Neural progenitor cell (in vitro differentiated cells): ENCODE data around the gene RNF123. TPM values are rescaled to one million over a fixed set of nuclear protein-coding genes. Genes with fewer than 3 reads are reported as not detected.

Source experiments
- DNase-seq: peaks from one replicate; pipeline ENCODE4 v3.0.0-alpha.2; 2016; ENCODE audit warnings: low spot score
- H2AFZ ChIP-seq: fragments of 200-600 bp; sonication (generic); replicated peaks from 2 replicates; pipeline ENCODE4 v1.6.1; 2016; ENCODE audit warnings: antibody characterized with exemption
- H3F3A ChIP-seq: fragments of 200-600 bp; sonication (generic); 2 replicates; pipeline ENCODE4 v1.6.1; 2016; ENCODE audit warnings: antibody characterized with exemption, low read depth
- H3K27ac ChIP-seq: fragments of 200-600 bp; sonication (generic); 2 replicates; pipeline ENCODE4 v1.5.1; 2016; ENCODE audit warnings: mild to moderate bottlenecking
- H3K27me3 ChIP-seq: fragments of 200-600 bp; sonication (generic); 2 replicates; pipeline ENCODE4 v1.6.1; 2016; ENCODE audit warnings: mild to moderate bottlenecking, moderate library complexity
- H3K36me3 ChIP-seq: fragments of 200-600 bp; sonication (generic); 2 replicates; pipeline ENCODE4 v1.5.1; 2016
- H3K4me1 ChIP-seq: fragments of 200-600 bp; sonication (generic); 2 replicates; pipeline ENCODE4 v1.6.1; 2016; ENCODE audit warnings: mixed run types
- H3K4me2 ChIP-seq: fragments of 200-600 bp; sonication (generic); 2 replicates; pipeline ENCODE4 v1.6.1; 2016
- H3K4me3 ChIP-seq: fragments of 200-600 bp; sonication (generic); 2 replicates; pipeline ENCODE4 v1.5.1; 2016
- H3K79me2 ChIP-seq: fragments of 200-600 bp; sonication (generic); 2 replicates; pipeline ENCODE4 v1.6.1; 2016; ENCODE audit warnings: low read depth
- H3K9ac ChIP-seq: fragments of 200-600 bp; sonication (generic); 2 replicates; pipeline ENCODE4 v1.6.1; 2016
- H3K9me3 ChIP-seq: fragments of 200-600 bp; sonication (generic); 2 replicates; pipeline ENCODE4 v1.5.1; 2016; ENCODE audit warnings: low read depth
- H4K20me1 ChIP-seq: fragments of 200-600 bp; sonication (generic); 2 replicates; pipeline ENCODE4 v1.6.1; 2016; ENCODE audit warnings: low read depth
- H3K27ac Mint-ChIP-seq: 3 replicates; pipeline ENCODE4 v1.8.0; 2021; ENCODE audit warnings: mixed read lengths
- H3K27me3 Mint-ChIP-seq: 2 replicates; pipeline ENCODE4 v1.8.0; 2022; ENCODE audit warnings: low read depth, mild to moderate bottlenecking, inconsistent platforms, moderate library complexity, mixed read lengths; ENCODE audit not compliant: insufficient read depth
- H3K36me3 Mint-ChIP-seq: 3 replicates; pipeline ENCODE4 v1.8.0; 2021; ENCODE audit warnings: mixed read lengths
- H3K4me1 Mint-ChIP-seq: 3 replicates; pipeline ENCODE4 v1.8.0; 2021; ENCODE audit warnings: mixed read lengths
- H3K4me3 Mint-ChIP-seq: 3 replicates; pipeline ENCODE4 v1.8.0; 2021; ENCODE audit warnings: mild to moderate bottlenecking, moderate library complexity, mixed read lengths
- H3K9me3 Mint-ChIP-seq: 3 replicates; pipeline ENCODE4 v1.8.0; 2020; ENCODE audit warnings: mixed read lengths
- EZH2 ChIP-seq: fragments of 200-600 bp; sonication (generic); IDR thresholded peaks from 2 replicates; pipeline ENCODE4 v1.6.1; 2017; ENCODE audit warnings: antibody characterized with exemption, mild to moderate bottlenecking, moderate library complexity
- EZH2phosphoT487 ChIP-seq: fragments of 200-600 bp; sonication (generic); IDR thresholded peaks from 2 replicates; pipeline ENCODE4 v1.6.1; 2017; ENCODE audit warnings: antibody characterized with exemption
- total RNA-seq: library from RNA; depleted of rRNA; stranded (reverse); fragments of >200 nt; gene quantifications from 2 replicates; pipeline ENCODE4 v1.2.3, GENCODE V29; 2015; ENCODE audit warnings: low replicate concordance
- TF ChIP-seq, protein P1 (sequence below): fragments of 200-600 bp; sonication (generic); IDR thresholded peaks from 2 replicates; pipeline ENCODE4 v1.5.1; 2017; ENCODE audit warnings: antibody characterized with exemption, mild to moderate bottlenecking

Gene RNF123
- total RNA-seq, 1 donor from 2014 or later, result 15.0 TPM

- peaks cover 18% of the 10 kb centered on the region for H3K36me3 Mint-ChIP-seq
- no peak overlapping the region for H3K4me2 ChIP-seq
- no peaks in the 10 kb centered on the region for H3K27me3 ChIP-seq
- no peak overlapping the region for H3K27ac ChIP-seq
- H3K27me3 Mint-ChIP-seq, result peaks cover 6% of the 10 kb centered on the region
- H3K9me3 Mint-ChIP-seq, result no peaks in the 10 kb centered on the region
- H3K9me3 ChIP-seq, result no peaks in the 10 kb centered on the region
- peaks cover 8% of the 10 kb centered on the region for H3K4me1 Mint-ChIP-seq
- no peaks in the 10 kb centered on the region for H3K36me3 ChIP-seq
- no peak overlapping the region for H3K4me3 ChIP-seq
- peaks cover 6% of the 10 kb centered on the region for H3K79me2 ChIP-seq
- peaks cover 26% of the 10 kb centered on the region for H3F3A ChIP-seq
- H2AFZ ChIP-seq, result no peak overlapping the region
- H3K4me3 Mint-ChIP-seq, result no peak overlapping the region
- H3K4me1 ChIP-seq, result peaks cover 2% of the 10 kb centered on the region
- no peaks in the 10 kb centered on the region for H4K20me1 ChIP-seq
- TF ChIP-seq, protein P1, sequence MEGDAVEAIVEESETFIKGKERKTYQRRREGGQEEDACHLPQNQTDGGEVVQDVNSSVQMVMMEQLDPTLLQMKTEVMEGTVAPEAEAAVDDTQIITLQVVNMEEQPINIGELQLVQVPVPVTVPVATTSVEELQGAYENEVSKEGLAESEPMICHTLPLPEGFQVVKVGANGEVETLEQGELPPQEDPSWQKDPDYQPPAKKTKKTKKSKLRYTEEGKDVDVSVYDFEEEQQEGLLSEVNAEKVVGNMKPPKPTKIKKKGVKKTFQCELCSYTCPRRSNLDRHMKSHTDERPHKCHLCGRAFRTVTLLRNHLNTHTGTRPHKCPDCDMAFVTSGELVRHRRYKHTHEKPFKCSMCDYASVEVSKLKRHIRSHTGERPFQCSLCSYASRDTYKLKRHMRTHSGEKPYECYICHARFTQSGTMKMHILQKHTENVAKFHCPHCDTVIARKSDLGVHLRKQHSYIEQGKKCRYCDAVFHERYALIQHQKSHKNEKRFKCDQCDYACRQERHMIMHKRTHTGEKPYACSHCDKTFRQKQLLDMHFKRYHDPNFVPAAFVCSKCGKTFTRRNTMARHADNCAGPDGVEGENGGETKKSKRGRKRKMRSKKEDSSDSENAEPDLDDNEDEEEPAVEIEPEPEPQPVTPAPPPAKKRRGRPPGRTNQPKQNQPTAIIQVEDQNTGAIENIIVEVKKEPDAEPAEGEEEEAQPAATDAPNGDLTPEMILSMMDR, result no peak
- TF ChIP-seq EZH2phosphoT487 (no peak), EZH2 (no peak)
- H3K9ac ChIP-seq, result no peak overlapping the region
- H3K27ac Mint-ChIP-seq, result no peak overlapping the region
- no peak for DNase-seq
These were observed 38.6 kb downstream of the RNF123 start for GRCh38 chr3:49727924-49728361.

DNA sequence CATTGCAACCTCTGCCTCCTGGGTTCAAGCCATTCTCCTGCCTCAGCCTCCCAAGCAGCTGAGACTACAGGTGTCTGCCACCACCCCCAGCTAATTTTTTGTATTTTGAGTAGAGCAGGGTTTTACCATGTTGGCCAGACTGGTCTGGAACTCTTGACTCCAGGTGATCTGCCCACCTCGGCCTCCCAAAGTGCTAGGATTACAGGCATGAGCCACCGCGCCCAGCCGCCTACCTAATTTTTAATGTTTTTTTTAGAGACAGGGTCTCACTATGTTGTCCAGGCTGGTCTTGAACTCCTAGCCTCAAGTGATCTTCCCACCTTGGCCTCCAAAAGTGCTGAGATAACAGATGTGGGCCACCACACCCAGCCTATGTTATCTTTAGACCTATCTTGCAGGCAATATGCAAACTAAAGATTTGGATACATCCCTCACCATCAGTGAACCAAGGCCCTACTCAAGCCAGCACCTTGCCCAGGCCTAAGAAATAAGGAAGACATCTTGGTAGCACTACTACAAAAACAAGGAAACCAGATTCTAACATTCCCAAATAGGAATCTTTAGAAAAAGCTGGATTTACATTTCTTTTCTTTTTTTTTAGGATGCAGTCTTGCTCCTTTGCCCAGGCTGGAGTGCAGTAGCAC lies 40.7 kb downstream of the RNF123 start:
- no peaks in the 10 kb centered on the region for H3K27me3 ChIP-seq
- no peaks in the 10 kb centered on the region for H3K4me1 ChIP-seq
- H3K9me3 ChIP-seq, result no peaks in the 10 kb centered on the region
- Mint-ChIP-seq H3K4me3 (no peak overlapping the region), H3K9me3 (no peaks in the 10 kb centered on the region), H3K27me3 (no peaks in the 10 kb centered on the region), H3K4me1 (no peaks in the 10 kb centered on the region), H3K36me3 (peaks cover 24% of the 10 kb centered on the region), H3K27ac (no peak overlapping the region)
- no peaks in the 10 kb centered on the region for H4K20me1 ChIP-seq
- TF ChIP-seq, protein P1, result no peak
- no peak for TF ChIP-seq EZH2phosphoT487
- TF ChIP-seq EZH2, result no peak
- no peak overlapping the region for H3K27ac ChIP-seq
- H3F3A ChIP-seq, result peaks cover 15% of the 10 kb centered on the region
- no peak overlapping the region for H3K9ac ChIP-seq
- no peak overlapping the region for H3K4me3 ChIP-seq
- no peaks in the 10 kb centered on the region for H3K79me2 ChIP-seq
- H3K36me3 ChIP-seq, result peaks cover 5% of the 10 kb centered on the region
- no peak for DNase-seq
- no peak overlapping the region for H3K4me2 ChIP-seq
- H2AFZ ChIP-seq, result no peak overlapping the region

DNA sequence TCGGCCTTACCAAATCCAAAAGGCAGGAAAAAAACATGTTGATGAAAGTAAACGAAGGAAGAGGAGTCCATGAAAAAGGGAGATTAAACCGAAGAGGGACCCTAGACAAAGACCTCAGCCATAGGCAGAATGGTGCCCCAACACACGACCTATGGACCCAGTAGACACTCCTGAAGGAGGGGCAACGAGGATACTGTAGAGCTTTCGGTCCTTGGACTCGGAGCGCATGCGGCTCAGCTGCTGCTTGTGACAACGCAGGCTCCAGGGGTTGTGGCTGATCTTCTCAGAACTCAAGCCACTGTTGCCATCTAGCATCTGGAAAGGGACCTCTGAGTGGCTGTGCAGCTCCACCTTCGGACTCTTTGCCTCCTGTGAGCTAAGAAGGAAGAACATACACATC lies 43.2 kb downstream of the RNF123 start:
- H3K27ac Mint-ChIP-seq, result no peak overlapping the region
- no peaks in the 10 kb centered on the region for H3K4me1 ChIP-seq

More for the DNA sequence above, 43.2 kb downstream of the RNF123 start:
- Histone ChIP-seq H3K4me2 (no peak overlapping the region), H4K20me1 (no peaks in the 10 kb centered on the region), H3K4me3 (no peak overlapping the region), H3K27ac (no peak overlapping the region), H3K9me3 (no peaks in the 10 kb centered on the region), H3K36me3 (peaks cover 8% of the 10 kb centered on the region), H3K79me2 (no peaks in the 10 kb centered on the region), H3K9ac (no peak overlapping the region), H3F3A (peaks cover 7% of the 10 kb centered on the region), H2AFZ (no peak overlapping the region), H3K27me3 (no peaks in the 10 kb centered on the region)
- Mint-ChIP-seq H3K4me3 (no peak overlapping the region), H3K36me3 (peaks cover 31% of the 10 kb centered on the region), H3K27me3 (no peaks in the 10 kb centered on the region), H3K9me3 (no peaks in the 10 kb centered on the region), H3K4me1 (no peaks in the 10 kb centered on the region)
- DNase-seq, result no peak
- no peak for TF ChIP-seq EZH2phosphoT487
- TF ChIP-seq EZH2, result no peak
- TF ChIP-seq, protein P1, result no peak
